Left ventricle myocardium inferior (tissue), 1 donor: ENCODE data around the gene ECHS1. TPM values are rescaled to one million over a fixed set of nuclear protein-coding genes. Genes with fewer than 3 reads are reported as not detected.

Experiments used
- DNase-seq: peaks from one replicate; pipeline ENCODE4 v3.0.0-alpha.2; 2020
- H3K27ac ChIP-seq: fragments of 200-600 bp; replicated peaks from 2 replicates; pipeline ENCODE4 v1.8.0; 2021
- H3K27me3 ChIP-seq: fragments of 200-600 bp; 2 replicates; pipeline ENCODE4 v1.8.0; 2021; ENCODE audit warnings: low read depth
- H3K36me3 ChIP-seq: fragments of 200-600 bp; 2 replicates; pipeline ENCODE4 v1.8.0; 2021
- H3K4me1 ChIP-seq: fragments of 200-600 bp; 2 replicates; pipeline ENCODE4 v1.8.0; 2021
- H3K4me3 ChIP-seq: fragments of 200-600 bp; 2 replicates; pipeline ENCODE4 v1.8.0; 2021; ENCODE audit warnings: mild to moderate bottlenecking, moderate library complexity
- H3K9me3 ChIP-seq: fragments of 200-600 bp; replicated peaks from 2 replicates; pipeline ENCODE4 v1.8.0; 2021
- intact Hi-C: fragments of 100-400 bp; cut with micrococcal nuclease; formaldehyde crosslinking; loops from one replicate; pipeline ENCODE4 v1.11.0; 2022
- total RNA-seq: library from RNA; stranded (reverse); fragmentation: NEBNext Ultra II Directional; extraction: Animal tissue kit (Norgen Biotek cat#: 25700); gene quantifications from one replicate; pipeline ENCODE4 v1.2.1, GENCODE V29; 2021
- TF ChIP-seq, protein P1 (sequence below): fragments of 200-600 bp; IDR thresholded peaks from 2 replicates; pipeline ENCODE4 v1.8.0; 2021; ENCODE audit warnings: antibody characterized with exemption, mild to moderate bottlenecking, borderline replicate concordance
- donor health status: DM: no; HTN: yes; CAD: no; lungs with severe emphysema.

The ECHS1 gene
- total RNA-seq, 1 donor from 2014 or later: 212 TPM

DNA sequence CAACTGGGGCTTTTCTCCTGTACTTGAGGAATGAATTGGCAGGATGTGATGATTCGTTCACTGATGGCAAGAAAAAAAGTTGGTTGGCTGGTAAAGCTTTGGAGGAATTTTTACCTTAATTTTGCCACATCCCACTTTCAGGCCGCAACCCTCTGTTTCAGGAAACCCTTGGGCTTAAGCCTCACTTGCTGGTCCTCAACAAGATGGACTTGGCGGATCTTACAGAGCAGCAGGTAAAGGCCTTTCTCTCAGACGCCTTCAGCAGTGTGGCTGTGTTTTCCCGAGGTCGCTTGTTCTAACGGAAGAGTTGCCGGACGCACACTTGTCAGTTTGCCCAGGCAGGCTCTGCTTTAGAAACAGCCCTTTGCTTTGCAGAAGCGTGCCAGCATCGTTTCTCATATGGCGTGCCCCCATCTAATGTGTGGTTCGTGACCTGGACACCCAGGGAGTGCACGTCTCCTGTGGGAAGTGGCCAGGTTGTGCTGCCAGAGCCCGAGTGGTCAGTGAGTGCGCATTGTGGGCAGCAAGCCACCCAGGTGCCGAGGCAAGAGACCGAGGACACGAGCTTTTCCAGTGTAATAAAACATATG, 23.0 kb upstream of the ECHS1 start:
- Histone ChIP-seq H3K9me3 (no peaks in the 10 kb centered on the region), H3K27ac (no peak overlapping the region), H3K4me1 (peaks cover 28% of the 10 kb centered on the region), H3K27me3 (no peaks in the 10 kb centered on the region), H3K4me3 (no peak overlapping the region), H3K36me3 (peaks cover 55% of the 10 kb centered on the region)
- TF ChIP-seq, protein P1, sequence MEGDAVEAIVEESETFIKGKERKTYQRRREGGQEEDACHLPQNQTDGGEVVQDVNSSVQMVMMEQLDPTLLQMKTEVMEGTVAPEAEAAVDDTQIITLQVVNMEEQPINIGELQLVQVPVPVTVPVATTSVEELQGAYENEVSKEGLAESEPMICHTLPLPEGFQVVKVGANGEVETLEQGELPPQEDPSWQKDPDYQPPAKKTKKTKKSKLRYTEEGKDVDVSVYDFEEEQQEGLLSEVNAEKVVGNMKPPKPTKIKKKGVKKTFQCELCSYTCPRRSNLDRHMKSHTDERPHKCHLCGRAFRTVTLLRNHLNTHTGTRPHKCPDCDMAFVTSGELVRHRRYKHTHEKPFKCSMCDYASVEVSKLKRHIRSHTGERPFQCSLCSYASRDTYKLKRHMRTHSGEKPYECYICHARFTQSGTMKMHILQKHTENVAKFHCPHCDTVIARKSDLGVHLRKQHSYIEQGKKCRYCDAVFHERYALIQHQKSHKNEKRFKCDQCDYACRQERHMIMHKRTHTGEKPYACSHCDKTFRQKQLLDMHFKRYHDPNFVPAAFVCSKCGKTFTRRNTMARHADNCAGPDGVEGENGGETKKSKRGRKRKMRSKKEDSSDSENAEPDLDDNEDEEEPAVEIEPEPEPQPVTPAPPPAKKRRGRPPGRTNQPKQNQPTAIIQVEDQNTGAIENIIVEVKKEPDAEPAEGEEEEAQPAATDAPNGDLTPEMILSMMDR: no peak
- intact Hi-C loops: no loop called here
- DNase-seq: no peak

DNA sequence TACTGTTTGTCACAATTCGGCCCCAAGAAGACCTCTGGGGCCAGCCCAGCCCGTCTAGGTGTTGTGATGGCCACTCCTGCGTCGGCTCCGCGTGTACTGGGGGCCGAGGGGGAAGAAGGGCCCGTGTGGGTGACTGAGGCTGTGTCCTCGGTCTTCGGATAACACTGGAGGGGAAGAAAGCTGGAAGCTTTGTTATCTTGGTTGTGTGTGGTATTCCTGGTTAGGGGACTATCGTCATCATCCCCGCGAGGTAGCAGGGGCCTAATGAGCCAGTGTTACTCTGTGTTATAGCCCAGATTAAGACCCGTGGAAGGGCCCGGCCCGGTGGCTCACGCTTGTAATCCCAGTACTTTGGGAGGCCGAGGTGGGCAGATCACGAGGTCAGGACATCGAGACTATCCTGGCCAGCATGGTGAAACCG, 21.7 kb upstream of the ECHS1 start:
- TF ChIP-seq, protein P1: no peak
- DNase-seq: no peak
- Histone ChIP-seq H3K9me3 (no peaks in the 10 kb centered on the region), H3K4me3 (peak overlapping the region; percentile 90), H3K27ac (peak overlapping the region; percentile 92), H3K36me3 (peaks cover 43% of the 10 kb centered on the region), H3K4me1 (peaks cover 23% of the 10 kb centered on the region), H3K27me3 (no peaks in the 10 kb centered on the region)
- intact Hi-C loops: no loop called here

DNA sequence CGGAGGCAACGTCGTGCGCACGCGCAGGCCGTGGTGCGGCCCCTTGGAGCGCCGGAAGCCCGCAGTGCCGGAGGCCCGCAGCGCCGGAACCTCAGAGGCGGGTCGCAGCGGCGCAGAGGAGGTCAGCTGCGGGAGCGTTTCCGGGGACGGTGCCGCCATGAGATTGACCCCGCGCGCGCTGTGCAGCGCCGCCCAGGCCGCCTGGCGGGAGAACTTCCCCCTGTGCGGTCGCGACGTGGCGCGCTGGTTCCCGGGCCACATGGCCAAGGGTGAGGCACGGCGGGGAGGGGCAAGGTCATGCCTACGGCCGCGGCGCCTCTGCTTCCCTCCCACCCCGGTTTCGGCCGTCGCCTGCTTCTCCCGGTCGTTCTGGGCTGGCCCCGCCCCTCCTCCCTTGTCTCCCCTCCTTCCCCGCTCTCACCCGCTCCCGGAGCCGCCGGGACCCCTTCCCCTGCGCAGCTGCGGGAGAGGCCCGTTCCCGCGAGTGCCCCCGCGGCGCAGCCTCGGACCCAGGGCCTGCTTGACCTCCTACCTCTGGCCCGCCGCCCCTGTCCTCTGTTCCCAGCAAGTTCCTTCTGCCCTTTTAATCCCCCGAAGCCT, 21.0 kb upstream of the ECHS1 start, which contains the start of gene MTG1:
Gene MTG1, plus strand, starts transcription at position 94 of the 600 bp plus-strand sequence. Its CDS starts 64 bp downstream, at position 158.
- H3K4me1 ChIP-seq: peaks cover 23% of the 10 kb centered on the region
- peaks cover 37% of the 10 kb centered on the region for H3K36me3 ChIP-seq
- H3K27ac ChIP-seq: peak within 1 kb of the TSS; percentile 92
- DNase-seq: peak; percentile 94
- H3K4me3 ChIP-seq: peak within 1 kb of the TSS; percentile 90
- no peaks in the 10 kb centered on the region for H3K27me3 ChIP-seq
- no peaks in the 10 kb centered on the region for H3K9me3 ChIP-seq
- TF ChIP-seq, protein P1: peak; percentile 48
- intact Hi-C loops: no loop called here

DNA sequence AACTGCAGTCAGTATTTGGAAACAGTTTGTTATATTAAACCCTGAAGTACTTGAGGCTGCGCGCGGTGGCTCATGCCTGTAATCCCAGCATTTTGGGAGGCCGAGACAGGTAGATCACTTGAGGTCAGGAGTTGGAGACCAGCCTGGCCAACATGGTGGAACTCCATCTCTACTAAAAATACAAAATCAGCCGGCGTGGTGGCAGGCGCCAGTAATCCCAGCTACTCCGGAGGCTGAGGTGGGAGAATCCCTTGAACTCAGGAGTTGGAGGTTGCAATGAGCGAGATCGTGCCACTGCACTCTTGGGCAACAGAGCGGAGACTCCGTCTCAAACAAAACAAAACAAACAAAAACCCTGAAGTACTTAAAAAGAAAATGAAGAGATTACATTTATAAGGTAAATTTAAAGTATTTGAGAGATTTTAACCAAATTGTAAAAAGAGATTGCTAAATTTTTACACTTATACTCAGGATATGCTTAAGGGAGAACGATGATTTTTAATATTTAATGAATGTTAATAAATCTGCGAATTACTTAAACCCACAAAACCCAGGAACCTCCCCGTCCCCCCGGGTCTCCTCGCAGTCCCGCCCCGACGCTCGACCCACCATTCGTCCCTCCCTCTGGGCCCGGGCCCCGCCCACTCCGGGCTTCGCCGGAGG, 20.4 kb upstream of the ECHS1 start:
- TF ChIP-seq, protein P1: no peak
- intact Hi-C loops: no loop called here
- Histone ChIP-seq H3K9me3 (no peaks in the 10 kb centered on the region), H3K27ac (peak overlapping the region; percentile 92), H3K27me3 (no peaks in the 10 kb centered on the region), H3K4me3 (peak overlapping the region; percentile 90), H3K36me3 (peaks cover 30% of the 10 kb centered on the region), H3K4me1 (peaks cover 23% of the 10 kb centered on the region)
- no peak for DNase-seq

GRCh38 chr10:133391761-133392518, 18.8 kb upstream of the ECHS1 start:
- Histone ChIP-seq H3K27me3 (no peaks in the 10 kb centered on the region), H3K36me3 (peaks cover 14% of the 10 kb centered on the region), H3K9me3 (no peaks in the 10 kb centered on the region), H3K4me1 (peaks cover 23% of the 10 kb centered on the region), H3K27ac (no peak overlapping the region), H3K4me3 (no peak overlapping the region)
- DNase-seq: no peak
- TF ChIP-seq, protein P1: no peak
- intact Hi-C loops: no loop called here
